Fibroblast of pulmonary artery (primary cell): ENCODE data around the gene FKBP9.

Experiments
- DNase-seq: peaks from one replicate; pipeline ENCODE4 v3.0.0-alpha.2; 2010; ENCODE audit warnings: low read depth
- H3K4me3 ChIP-seq: replicated peaks from 2 replicates; pipeline ENCODE4 v1.5.1; 2011; ENCODE audit warnings: low read depth, mild to moderate bottlenecking, control low read depth, low read length, moderate library complexity
- TF ChIP-seq, protein P1 (sequence below): IDR thresholded peaks from 2 replicates; pipeline ENCODE4 v1.5.1; 2011; ENCODE audit warnings: mild to moderate bottlenecking, control low read depth, low read length, inconsistent platforms; ENCODE audit errors: missing control alignments

FKBP9 gene

DNA sequence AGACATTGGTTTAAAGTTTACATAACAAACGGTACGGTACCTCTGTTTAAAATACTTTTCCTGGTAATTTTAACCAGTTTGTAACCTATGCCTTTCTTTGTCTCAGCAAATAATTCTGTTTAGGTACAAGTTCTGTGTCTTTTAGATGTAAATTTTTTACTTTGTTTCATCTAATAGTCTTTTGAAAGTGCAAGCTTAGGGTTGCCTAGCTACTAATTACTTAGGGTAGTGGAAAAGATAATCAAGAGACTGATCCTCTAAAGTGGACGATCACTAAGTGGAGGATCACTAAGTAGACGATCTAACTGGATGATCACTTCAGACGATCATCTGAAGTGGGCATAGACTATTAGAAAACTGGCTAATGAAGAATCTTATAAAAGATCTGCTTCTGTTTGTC, 16.1 kb upstream of the FKBP9 start:
- H3K4me3 ChIP-seq: peak overlapping the region; percentile 82
- TF ChIP-seq, protein P1, sequence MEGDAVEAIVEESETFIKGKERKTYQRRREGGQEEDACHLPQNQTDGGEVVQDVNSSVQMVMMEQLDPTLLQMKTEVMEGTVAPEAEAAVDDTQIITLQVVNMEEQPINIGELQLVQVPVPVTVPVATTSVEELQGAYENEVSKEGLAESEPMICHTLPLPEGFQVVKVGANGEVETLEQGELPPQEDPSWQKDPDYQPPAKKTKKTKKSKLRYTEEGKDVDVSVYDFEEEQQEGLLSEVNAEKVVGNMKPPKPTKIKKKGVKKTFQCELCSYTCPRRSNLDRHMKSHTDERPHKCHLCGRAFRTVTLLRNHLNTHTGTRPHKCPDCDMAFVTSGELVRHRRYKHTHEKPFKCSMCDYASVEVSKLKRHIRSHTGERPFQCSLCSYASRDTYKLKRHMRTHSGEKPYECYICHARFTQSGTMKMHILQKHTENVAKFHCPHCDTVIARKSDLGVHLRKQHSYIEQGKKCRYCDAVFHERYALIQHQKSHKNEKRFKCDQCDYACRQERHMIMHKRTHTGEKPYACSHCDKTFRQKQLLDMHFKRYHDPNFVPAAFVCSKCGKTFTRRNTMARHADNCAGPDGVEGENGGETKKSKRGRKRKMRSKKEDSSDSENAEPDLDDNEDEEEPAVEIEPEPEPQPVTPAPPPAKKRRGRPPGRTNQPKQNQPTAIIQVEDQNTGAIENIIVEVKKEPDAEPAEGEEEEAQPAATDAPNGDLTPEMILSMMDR: no peak
- DNase-seq: no peak

- TF ChIP-seq, protein P1: no peak
These were observed 15.4 kb upstream of the FKBP9 start for GRCh38 chr7:32941681-32942414.

GRCh38 chr7:32942415-32943251, 14.6 kb upstream of the FKBP9 start:
- TF ChIP-seq, protein P1: no peak
- peak; percentile 69 for DNase-seq
- H3K4me3 ChIP-seq: peak overlapping the region; percentile 82

More at GRCh38 chr7:32941681-32942414, 15.4 kb upstream of the FKBP9 start:
- no peak for DNase-seq
- H3K4me3 ChIP-seq: peak overlapping the region; percentile 82

GRCh38 chr7:32943252-32944030, 13.8 kb upstream of the FKBP9 start:
- peak overlapping the region; percentile 20 for H3K4me3 ChIP-seq
- DNase-seq: no peak
- TF ChIP-seq, protein P1: peak; percentile 22

DNA sequence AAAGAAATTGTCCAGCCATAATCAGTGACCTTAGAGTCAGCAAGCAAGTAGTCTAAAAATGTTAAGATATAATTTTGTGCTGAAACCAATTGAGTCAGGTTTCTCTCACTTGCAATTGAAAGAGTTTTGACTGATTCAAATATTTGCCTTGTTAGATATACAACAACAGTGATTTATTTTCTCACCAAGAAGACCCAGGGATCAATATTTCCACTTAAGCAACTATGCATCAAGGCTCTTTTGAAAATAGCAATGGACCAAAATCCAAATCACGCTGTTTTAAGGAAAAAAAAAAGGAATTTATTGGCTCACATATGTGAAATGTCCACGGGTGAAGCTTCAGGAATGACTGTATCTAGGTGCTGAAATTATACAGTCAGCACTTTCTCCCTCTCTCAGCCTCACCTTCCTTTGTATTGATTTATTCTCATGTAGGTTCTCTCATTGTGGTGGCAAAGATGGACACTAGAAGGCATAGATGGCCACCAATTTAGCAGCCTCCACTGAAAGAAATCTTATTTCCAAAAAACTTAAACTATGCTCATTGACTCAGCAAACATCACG, 9.7 kb upstream of the FKBP9 start:
- H3K4me3 ChIP-seq: no peak overlapping the region
- no peak for DNase-seq
- TF ChIP-seq, protein P1: no peak

DNA sequence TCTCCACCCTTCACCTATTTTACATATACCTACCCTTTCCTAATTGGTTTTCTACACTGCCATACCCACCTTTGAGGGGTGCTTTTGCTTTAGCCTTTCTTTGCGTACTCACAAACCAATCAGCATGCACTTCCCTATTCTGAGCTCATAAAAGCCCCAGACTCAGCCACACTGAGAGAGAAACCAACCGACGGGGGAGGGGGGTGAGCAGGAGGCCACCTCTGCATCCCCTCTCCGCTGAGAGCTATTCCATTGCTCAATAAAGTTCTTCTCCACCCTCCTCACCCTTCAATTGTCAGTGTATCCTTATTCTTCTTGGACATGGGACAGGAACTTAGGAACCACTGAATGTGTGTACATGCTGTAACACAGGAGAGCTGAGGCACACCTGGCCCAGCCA, 9.0 kb upstream of the FKBP9 start:
- no peak overlapping the region for H3K4me3 ChIP-seq
- TF ChIP-seq, protein P1: no peak
- DNase-seq: no peak
